Spleen (tissue), 7 donors: ENCODE measurements around the gene PRSS21.

Experiments used
- POLR2A ChIP-seq, 3 donors: fragments of 450-650 bp; IDR thresholded peaks; one replicate each; pipeline ENCODE4 v1.5.1; 2017; ENCODE audit warnings: antibody characterized with exemption in 3 of 3, mild to moderate bottlenecking in 1 of 3
- POLR2AphosphoS5 ChIP-seq, 3 donors: sonication (generic); formaldehyde crosslinking; IDR thresholded peaks; one replicate each; pipeline ENCODE4 v1.5.1; 2017; ENCODE audit warnings: antibody characterized with exemption in 3 of 3
- TF ChIP-seq, protein P1 (sequence below), 11 experiments: fragments of 200-600 bp in 7 of 11; fragments of 450-650 bp in 4 of 11; sonication (generic) in 4 of 11; IDR thresholded peaks in 8 of 11; conservative IDR thresholded peaks in 3 of 11; 1 replicate in 7 of 11; 2 replicates in 4 of 11; pipeline versions ENCODE4 v1.4.0 to v1.8.0; 2016 to 2021; ENCODE audit warnings: antibody characterized with exemption in 11 of 11, inconsistent platforms in 4 of 11, mild to moderate bottlenecking in 1 of 11
- donor health status: DM: no; HTN: no; CAD: no; lungs with moderate emphysema.
- donor health status: DM: no; HTN: no; CAD: no.
- donor health status: DM: no; HTN: no; CAD: no.

DNA sequence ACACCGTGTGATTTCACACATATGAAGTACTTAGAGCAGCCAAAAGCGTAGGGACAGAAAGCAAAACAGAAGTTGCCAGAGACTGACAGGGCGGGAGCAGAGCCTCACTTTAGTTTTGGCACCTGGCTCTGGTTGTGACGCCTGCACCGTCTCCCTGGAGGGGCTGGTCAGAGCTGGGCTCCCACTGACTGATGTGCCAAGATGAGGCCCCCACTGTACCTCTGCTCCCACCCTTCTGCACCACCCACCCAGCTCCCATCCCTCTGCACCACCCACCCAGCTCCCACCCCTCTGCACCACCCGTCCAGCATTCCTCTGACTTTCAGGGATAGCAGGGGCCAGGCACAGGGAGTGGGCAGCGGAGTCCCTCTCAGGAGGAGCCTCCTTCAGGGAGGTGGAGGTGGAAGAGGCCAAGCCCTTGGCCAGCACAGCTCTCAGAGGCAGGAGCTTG lies 3.2 kb upstream of the PRSS21 start:
- TF ChIP-seq, protein P1, sequence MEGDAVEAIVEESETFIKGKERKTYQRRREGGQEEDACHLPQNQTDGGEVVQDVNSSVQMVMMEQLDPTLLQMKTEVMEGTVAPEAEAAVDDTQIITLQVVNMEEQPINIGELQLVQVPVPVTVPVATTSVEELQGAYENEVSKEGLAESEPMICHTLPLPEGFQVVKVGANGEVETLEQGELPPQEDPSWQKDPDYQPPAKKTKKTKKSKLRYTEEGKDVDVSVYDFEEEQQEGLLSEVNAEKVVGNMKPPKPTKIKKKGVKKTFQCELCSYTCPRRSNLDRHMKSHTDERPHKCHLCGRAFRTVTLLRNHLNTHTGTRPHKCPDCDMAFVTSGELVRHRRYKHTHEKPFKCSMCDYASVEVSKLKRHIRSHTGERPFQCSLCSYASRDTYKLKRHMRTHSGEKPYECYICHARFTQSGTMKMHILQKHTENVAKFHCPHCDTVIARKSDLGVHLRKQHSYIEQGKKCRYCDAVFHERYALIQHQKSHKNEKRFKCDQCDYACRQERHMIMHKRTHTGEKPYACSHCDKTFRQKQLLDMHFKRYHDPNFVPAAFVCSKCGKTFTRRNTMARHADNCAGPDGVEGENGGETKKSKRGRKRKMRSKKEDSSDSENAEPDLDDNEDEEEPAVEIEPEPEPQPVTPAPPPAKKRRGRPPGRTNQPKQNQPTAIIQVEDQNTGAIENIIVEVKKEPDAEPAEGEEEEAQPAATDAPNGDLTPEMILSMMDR (IDR thresholded peaks at IDR 0.05 in 8 of 11, conservative IDR thresholded peaks at IDR 0.05 in 3 of 11), result no peak
- no peak for TF ChIP-seq POLR2AphosphoS5 (IDR thresholded peaks at IDR 0.05)
- no peak for TF ChIP-seq POLR2A (IDR thresholded peaks at IDR 0.05)
